Amniotic epithelial cell (primary cell): ENCODE measurements around the gene CHID1.

Source experiments
- DNase-seq: peaks from one replicate; pipeline ENCODE4 v3.0.0-alpha.2; 2010; ENCODE audit warnings: low read depth

The CHID1 gene

GRCh38 chr11:849104-849824 is 61.3 kb downstream of the CHID1 start:
- DNase-seq, result no peak

DNA sequence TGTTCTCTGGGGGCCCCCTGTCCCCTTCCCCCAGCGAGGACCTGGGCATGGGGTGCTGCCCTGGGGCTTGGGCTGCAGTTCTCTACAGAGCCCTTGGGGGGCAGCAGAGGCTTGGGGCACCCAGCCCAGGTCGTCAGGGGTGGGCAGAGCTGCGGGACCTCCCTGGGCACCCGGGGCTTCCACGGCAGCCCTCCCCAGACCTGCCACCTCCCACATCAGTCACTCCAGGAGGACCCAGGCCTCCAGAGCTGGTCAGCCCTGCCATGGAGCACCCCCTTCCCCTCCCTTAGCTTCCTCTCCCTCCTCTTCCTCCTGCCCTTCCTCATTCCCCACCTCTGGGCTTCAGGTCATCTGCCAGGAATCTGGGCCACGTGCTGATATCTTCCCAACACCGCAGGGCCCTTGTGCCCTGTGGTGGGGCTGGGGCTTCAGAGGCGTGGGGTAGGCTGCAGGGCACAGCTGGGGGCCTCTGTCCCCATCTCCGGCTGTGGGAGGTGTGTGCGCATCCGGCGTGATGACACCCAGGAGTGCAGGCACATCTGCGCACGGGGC is 62.2 kb downstream of the CHID1 start:
- no peak for DNase-seq

DNA sequence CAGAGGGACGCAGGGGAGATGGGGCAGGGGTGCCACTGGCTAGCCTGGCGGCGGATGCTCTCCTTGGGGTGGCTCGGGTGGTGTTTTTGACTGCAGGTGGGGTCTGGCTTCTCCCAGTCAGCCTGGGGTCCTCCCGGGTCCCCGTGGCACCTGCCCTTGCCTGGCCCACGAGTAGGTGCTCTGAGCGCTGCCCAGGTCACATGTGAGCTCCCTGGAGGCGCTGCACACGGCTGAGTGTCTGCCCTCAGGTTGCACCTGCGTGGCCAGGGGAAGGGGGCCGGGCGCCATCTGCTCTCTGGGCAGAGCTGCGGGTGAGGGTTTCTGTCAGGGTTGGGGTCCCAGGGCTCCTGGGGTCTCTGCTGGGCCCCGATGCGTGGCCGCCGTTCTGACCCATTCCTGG is 62.7 kb downstream of the CHID1 start:
- no peak for DNase-seq

DNA sequence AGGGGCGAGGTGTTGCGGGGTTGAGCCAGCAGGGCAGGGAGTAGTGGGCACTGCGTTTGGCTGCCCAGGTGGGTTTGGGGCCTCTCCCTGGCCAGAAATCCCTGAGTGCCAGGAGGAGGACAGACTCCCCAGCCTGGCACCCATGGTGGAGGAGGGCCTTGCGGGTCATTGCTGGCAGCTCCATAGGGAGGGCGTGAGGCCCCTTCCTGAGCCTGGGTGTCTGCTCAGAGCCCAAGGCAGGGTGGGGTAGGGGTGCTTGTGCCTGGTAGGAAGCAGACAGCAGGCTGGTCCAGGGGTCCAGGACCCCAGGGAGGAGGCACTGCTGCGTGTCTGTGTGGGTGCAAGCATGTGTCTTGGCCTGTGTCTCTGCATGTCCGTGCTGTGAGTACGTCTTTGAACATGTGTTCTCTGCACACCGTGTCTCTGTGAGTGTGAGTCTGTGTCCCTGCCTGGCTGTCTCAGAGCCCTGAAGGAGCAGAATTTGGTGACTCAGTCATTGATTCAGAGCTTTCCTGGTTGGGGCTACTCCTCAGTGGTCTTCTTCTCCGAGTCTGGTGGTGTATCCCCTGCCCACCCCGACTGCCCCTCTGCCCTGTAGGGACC is 64.0 kb downstream of the CHID1 start:
- no peak for DNase-seq

DNA sequence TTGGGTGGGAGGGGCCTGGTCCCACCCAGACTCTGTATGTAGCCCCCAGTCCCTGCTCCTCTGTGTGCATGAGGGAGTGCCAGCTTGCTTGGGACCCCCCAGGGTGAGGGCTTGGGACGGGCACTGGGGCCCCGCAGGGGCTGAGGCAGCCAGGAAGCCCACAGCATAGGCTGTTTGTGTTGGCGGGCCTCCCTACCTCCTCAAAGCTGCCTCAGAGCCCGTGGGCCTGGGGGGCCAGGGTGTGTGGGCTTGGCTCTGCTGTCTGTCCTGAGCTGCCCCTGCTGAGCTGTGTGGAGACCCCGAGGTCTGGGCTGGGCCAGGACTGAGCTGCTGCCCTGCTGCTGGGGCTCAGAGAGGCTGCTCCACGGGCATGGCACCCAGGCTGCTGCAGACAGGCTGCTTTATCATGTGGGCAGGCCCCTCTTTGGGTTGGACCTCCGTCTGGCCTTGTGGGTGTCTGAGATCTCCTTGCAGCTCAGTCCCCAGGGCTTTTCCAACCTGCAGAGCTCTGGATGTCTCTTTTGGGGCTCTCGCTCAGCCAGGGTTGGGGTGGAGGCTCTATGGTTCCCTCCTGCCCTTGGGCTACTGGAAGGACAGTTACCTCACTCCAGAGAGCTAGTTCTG is 64.6 kb downstream of the CHID1 start:
- no peak for DNase-seq

DNA sequence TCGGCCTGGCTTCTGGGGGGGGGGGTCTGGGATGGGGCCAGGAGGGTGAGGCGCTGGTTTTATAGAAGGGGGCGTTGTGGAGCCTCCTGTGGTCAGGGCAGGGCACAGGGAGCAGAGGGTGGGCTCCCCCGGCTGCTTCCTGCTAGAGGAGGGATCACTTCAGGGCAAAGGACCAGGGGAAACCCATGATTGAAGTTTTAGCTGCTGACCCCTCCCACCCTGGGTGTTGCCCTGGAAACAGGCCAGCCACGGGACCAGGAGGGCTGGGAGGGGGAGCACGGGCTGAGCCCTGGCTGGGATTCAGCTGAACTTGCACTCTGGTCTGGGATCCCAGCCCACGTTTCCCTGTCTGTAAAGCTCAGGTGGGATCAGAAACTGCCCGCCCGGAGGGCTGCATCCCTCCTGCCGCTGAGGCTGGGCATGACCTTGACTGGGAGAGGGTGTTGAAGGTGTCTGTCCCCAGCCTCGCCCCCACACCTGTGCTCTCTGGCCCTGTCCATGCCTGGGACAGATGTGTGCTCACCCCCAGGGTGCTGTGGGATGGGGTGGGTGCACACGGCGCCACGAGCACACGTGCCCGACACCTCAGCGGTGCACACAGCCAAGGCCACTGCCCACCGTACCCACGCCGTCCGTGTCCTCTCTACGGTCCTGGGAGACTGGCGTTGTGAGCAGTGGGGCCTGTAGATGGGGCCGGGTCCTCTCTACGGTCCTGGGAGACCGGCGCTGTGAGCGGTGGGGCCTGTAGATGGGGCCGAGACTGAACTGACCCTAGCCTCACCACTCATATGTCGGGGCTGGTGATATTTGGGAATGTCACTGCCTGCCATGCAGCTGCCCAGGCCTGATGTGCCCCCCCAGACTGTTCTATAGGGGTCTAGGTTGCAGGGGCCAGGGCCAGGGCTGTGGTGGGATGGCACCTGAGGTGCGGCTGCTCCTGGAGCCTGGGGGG is 65.6 kb downstream of the CHID1 start:
- DNase-seq, result peak; percentile 91

DNA sequence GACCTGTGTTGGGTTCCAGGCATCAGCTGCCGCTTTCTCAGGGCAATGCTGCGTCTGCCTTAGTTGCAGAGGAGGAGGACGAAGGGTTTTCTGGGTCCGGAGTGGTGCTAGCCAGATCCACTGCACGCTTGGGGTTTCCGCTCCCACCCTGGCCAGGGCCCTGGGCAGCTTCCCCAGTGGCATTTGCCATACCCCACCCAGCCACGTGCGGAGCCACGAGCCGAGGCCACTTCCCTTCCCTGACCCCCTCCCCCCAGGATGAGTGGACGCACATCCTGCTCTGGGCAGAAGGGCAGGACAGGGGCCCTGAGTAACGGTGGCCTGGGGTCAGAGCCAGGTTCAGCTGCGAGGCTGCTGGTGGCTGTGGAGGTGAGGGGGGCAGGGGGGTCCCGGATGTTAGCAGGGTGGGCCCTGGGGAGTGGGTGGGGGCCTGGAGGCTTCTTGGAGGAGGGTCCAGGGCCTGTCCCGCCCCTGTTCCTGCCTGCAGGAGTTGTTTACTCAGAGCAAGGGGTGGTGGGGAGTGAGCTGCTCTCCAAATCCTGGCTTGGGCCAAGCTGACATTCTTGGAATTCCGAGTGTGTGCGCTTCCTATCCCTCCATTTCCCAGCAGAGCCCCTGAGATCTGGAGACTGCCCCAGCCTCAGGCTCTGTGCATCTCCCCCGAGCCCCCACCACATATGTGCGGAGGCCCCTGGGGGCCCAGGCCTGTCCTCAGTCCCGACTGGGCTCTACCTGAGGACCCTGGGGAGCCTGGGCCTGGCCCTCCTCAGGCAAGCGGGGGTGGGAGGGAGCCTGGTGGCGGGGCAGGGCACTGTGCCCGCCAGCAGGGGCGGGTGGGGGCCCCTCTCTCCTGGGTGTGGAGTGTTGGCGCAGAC is 66.6 kb downstream of the CHID1 start:
- DNase-seq, result peak; percentile 90

DNA sequence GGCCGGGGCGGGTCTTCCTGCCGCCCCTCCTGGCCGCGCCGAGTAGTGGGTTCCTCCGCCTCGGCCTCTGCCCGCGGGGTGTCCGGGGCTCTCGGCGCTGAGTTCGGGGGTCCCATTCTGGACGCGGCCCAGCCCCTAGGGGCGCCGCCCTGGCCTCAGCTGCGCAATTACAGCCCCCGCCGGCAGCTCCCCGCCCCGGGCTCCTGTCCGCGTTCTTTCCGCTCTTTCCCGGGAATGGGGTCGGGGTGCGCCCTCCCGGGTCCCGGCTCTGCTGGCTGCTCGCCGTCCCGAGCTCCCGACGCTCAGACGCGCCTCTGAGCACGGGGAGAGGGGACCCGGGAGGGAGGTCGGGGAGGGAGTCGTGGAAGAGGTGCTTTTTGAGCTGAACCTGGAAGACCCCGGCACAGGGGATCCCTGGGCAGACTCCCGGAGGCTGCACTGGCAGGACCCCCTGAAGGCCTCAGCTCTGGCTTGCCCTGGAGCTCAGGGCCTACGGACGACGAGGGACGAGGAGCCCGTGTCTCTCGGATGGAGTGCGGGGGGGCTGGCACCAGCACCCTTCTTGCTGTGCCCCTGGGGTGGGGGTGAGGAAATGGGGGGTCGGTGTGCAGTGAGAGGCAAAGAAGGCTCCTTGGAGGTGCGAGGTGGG is 67.4 kb downstream of the CHID1 start:
- no peak for DNase-seq

DNA sequence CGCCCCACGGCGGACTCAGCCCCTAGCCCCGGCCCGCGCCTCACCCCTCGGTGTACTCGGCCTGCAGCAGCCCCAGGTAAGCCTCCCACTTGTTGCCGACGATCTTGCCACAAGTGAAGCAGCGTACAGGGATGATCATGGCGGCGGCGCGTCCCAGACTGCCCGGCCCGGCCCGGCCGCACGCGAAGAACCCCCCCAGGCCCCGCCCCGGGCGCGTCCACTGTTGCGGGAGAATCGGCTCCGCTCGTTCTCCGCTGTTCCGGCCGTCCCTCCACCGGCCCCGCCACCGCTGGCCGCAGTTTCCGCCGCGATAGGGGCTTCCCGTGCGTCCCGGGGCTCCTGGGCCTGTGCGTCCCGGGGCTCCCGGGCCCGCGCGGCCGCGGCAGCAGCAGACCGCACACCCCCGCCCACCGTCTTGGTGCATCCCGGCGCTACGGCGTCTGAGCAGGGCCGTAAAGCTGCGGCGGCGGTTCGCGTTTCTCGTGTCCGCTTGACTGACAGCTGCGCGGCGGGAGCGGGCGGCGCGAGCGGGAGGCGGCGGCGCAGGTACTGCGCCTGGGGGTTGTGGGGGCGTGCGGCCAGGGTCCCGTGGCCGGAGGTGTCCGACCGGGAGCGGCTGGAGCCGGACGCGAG is 68.1 kb downstream of the CHID1 start, which contains the start of the genes POLR2L and TSPAN4:
Gene POLR2L (minus strand): TSS at position 160 of the 633 bp plus-strand sequence. CDS start 21 bp downstream, at position 139.
Gene TSPAN4 (plus strand): TSS at position 483 of the 633 bp plus-strand sequence. CDS start 7,453 bp downstream, outside the sequence.
- peak; percentile 83 for DNase-seq

DNA sequence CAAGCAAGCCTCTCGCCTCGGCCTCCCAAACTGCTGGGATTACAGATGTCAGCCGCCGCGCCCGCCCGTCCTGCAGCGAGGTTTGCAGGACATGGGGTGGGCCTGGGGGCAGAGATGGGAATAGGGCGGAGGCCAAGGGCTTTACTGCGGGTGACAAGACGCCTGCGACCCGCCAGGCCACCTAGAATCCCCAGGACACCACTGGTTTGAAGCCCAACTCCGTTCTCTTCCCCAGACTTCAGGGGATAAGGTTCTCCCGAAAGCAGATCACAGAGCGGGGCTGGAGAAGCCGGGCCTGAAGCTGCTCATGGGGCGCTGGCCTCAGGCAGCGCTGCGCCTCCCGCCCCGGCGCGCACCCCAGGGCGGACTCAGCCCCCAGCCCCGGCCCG is 68.6 kb downstream of the CHID1 start:
- no peak for DNase-seq

DNA sequence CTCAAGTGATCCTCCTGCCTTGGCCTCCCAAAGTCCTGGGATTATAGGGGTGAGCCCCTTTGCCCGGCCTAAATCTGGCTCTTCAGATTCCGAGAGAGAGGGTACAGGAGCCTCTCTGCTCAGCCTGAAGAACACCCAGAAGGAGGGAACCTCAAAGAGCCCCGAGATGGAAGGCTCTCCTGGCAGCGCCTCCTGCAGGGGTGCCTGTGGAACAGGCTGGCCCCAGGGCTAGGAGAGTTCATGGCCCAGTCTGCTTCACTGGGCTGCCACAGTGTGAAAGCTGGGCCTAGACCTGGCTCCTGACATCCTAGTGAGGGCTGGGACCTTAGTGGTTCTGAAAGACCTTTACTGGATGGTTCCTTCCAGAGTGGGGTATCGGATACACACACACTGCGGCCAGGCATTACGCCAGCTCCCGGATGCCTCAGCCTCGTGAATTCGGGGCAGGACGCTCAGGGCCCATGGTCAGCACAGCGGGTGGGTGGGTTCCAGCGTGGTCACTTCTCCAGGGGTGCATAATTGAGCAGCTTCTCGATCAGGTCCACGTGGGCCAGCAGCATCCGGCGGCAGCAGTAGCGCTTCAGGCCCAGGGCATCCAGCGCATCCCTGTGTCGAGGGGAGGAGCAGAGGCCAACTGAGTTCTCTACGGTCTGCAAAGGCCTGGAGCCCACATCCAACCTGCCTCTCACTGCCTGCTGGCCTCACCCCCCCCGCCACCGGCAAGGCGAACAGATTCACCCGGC is 70.6 kb downstream of the CHID1 start:
- DNase-seq, result no peak

DNA sequence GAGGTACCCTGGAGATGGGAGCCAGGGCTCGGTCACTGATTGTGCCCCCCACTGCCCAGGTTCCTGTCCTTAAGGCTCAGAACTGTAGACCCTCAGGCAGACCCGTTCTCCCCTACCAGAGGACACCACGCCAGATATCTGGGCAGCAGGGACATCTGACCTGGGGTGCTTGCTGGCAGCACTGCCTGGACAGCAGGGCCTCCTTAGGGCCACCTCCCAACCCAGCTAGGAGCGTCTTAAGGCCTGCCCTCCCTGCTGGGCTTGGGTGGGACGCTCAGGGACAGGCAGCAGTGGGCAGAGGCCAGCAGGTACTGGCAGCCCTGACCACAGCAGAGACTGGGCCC is 71.4 kb downstream of the CHID1 start:
- DNase-seq, result no peak

DNA sequence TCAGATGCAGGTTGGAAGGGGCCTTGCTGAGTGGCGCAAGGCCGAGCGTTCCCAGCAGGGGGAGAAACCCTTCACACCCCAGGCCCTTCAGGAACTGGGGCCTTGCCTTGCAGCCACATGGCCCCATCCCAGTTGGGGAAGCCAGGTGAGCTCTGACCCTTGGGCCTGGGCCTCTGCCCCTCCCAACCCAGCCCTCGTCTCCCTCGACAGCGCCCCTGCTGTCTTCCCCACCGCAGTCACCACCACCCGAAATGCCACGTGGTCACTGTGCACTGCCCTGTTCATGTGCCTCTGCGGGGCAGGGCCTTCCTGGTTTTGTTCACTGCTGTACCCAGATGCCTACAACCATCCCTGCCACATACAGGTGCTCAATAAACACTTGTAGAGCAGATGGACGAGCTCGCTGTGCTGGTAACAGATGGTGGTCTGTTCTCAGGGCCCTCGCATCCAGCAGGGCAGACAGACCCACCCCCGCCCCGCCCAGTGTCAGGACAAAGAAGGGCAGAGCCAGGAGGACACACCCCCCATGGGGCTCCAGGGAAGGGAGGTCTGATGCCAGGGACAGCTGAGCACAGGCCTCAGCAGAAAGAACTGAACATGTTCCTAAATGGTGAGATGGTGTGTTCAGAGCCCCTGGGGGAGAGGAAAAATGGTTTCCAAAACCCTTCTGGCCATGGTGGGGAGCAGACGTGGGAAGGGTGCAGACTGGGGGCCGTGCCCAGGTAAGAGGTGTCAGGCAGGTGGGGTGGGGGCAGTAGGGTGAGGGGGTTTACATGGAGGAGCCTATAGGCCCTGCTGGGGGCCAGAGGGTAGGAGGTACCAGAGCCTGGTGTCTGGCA is 72.0 kb downstream of the CHID1 start:
- no peak for DNase-seq

DNA sequence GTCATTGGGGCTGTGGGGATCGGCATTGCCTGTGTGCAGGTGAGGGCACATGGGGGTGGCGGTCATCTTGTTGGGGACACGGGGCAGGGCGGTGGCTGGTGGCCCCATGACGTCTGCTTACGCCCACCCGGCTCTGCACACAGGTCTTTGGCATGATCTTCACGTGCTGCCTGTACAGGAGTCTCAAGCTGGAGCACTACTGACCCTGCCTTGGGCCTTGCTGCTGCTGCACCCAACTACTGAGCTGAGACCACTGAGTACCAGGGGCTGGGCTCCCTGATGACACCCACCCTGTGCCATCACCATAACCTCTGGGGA is 72.7 kb downstream of the CHID1 start:
- DNase-seq, result no peak

GRCh38 chr11:837189-837989 is 73.2 kb downstream of the CHID1 start:
- no peak for DNase-seq

DNA sequence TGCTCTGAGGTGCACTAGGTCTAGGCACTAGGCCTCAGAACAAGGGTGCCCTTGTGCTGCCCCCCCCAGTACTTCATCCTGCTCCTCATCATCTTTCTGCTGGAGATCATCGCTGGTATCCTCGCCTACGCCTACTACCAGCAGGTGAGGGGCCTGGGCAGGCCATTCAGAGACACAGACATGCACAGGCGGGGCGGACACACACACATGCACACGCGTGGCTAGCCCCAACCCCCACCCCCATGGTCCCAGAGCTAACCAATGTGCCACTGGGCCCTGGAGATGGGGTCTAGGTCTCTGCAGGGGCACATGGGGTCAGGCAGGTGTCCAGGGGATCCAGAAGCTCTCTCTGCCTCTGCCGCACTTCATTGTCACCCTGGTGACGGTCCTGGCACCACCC is 73.9 kb downstream of the CHID1 start:
- no peak for DNase-seq

DNA sequence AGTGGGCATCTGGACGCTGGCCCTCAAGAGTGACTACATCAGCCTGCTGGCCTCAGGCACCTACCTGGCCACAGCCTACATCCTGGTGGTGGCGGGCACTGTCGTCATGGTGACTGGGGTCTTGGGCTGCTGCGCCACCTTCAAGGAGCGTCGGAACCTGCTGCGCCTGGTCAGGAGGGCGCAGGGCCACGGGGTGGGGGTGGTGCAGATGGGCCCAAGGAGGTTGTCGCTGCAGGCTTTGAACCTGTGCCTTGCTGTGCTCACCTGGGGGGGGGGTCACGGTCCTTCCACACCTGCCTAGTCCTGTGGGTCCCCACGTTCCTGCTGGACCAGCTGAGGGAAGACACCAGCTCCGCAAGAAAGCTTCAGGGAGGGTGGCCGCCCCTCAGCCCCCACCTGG is 74.3 kb downstream of the CHID1 start:
- DNase-seq, result no peak
